Breast epithelium (tissue), 3 donors: ENCODE results near the gene ACACA.

Experiments
- POLR2A ChIP-seq: fragments of 450-650 bp; IDR thresholded peaks from one replicate; pipeline ENCODE4 v1.6.1; 2016; ENCODE audit warnings: antibody characterized with exemption, mild to moderate bottlenecking, moderate library complexity
- TF ChIP-seq, protein P1 (sequence below), 3 donors: fragments of 450-650 bp; IDR thresholded peaks; one replicate each; pipeline ENCODE4 v1.5.1; 2016 to 2017; ENCODE audit warnings: antibody characterized with exemption in 3 of 3, mild to moderate bottlenecking in 3 of 3, moderate library complexity in 3 of 3

DNA sequence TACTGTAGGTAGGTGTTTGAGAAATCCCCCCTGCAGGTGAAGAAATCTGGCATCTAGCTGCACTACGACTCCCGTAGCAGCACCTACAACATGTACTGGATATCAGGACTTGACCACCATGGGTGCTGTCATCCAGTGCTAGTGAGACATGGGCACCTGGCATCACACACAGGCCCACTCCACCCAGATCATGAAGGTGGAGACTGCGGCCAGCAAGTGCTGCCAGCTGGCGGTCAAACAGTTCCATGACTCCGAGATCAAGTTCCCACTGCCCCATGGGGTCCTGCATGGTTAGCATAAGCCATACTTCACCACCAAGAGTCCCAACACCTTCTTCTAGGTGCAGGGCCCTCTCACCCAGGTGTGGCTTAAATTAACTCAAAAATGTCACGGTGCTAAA, 243.8 kb downstream of the ACACA start:
- TF ChIP-seq, protein P1, sequence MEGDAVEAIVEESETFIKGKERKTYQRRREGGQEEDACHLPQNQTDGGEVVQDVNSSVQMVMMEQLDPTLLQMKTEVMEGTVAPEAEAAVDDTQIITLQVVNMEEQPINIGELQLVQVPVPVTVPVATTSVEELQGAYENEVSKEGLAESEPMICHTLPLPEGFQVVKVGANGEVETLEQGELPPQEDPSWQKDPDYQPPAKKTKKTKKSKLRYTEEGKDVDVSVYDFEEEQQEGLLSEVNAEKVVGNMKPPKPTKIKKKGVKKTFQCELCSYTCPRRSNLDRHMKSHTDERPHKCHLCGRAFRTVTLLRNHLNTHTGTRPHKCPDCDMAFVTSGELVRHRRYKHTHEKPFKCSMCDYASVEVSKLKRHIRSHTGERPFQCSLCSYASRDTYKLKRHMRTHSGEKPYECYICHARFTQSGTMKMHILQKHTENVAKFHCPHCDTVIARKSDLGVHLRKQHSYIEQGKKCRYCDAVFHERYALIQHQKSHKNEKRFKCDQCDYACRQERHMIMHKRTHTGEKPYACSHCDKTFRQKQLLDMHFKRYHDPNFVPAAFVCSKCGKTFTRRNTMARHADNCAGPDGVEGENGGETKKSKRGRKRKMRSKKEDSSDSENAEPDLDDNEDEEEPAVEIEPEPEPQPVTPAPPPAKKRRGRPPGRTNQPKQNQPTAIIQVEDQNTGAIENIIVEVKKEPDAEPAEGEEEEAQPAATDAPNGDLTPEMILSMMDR (IDR thresholded peaks at IDR 0.05), result no peak
- TF ChIP-seq POLR2A, result no peak
